ENCODE data around the gene MIDN.

Gene MIDN

DNA sequence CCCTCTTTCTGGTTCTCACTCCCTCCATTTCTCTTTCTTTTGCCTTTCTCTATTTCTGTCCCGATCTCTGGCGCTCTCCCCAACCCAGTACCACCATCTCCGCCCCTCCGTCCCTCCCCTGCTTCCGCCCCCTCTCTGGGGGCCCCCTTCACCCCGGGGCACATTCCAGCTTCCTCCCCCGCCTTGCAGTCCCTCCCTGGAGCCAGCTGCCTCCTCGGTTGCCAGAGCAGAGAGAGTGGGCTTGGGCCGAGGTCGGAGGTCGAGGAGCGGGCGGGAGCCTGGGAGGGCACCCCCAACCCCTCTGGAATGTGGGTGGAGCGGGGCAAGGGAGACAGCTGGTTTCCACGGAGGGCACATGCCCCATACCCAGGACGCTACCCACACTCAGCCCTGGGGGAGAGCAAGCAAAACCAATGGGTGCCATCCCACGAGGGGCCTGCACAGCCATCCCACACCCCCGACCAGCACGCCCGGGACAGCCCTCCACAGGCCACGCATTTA lies 14.3 kb downstream of the MIDN start:
- no CpG with 5 or more reads among the region's 21 CpGs for WGBS, 2 donors (ENCODE audit: extremely low coverage in 2 of 2, insufficient read length in 2 of 2, insufficient replicate concordance in 1 of 2)
- H4K91ac ChIP-seq (ENCODE audit: low read depth, low read length, poor library complexity), result peak overlapping the region; percentile 92
- H3K4me3 ChIP-seq (ENCODE audit: low read length in 2 of 2), result no peak overlapping the region
- peaks cover 0 to 2% (median 0%) of the 10 kb centered on the region in 3 experiments for H3K27me3 ChIP-seq (ENCODE audit: control insufficient read depth in 3 of 3, insufficient read depth in 3 of 3, low read depth in 1 of 3, low read length in 3 of 3)
- H3K4ac ChIP-seq (ENCODE audit: low read length), result peak overlapping the region; percentile 66
- peaks cover 3 to 18% of the 10 kb centered on the region in 2 donors for H3K36me3 ChIP-seq (replicated peaks in 1 of 2; ENCODE audit: control insufficient read depth in 2 of 2, insufficient read depth in 2 of 2, low read length in 2 of 2)
- H2BK12ac ChIP-seq (ENCODE audit: low read length), result peak overlapping the region; percentile 100
- peaks cover 23% of the 10 kb centered on the region for H3K79me1 ChIP-seq (ENCODE audit: low read depth, low read length)
- peak overlapping the region; percentile 100 for H2BK15ac ChIP-seq (ENCODE audit: low read length)
- H2BK120ac ChIP-seq (ENCODE audit: low read depth, low read length), result peak overlapping the region; percentile 28
- peak overlapping the region; percentile 81 for H3K9ac ChIP-seq (ENCODE audit: low read depth, low read length, poor library complexity)
- peak overlapping the region; percentile 100 for H2AK5ac ChIP-seq (ENCODE audit: low read depth, low read length)
- no peak for DNase-seq (ENCODE audit: low spot score)
- no peaks in the 10 kb centered on the region for H3K9me3 ChIP-seq (replicated peaks in 1 of 2; ENCODE audit: control insufficient read depth in 2 of 2, insufficient read depth in 1 of 2, low read depth in 1 of 2, low read length in 2 of 2)
- H3K14ac ChIP-seq (ENCODE audit: low read length), result peak overlapping the region; percentile 47
- H4K8ac ChIP-seq (ENCODE audit: low read depth, low read length), result peak overlapping the region; percentile 17
- peak overlapping the region; percentile 79 for H3K4me2 ChIP-seq (ENCODE audit: insufficient read depth, low read length, poor library complexity, severe bottlenecking)
- peak overlapping the region; percentile 76 for H3K27ac ChIP-seq (replicated peaks; ENCODE audit: low read length)
- H3K23ac ChIP-seq (ENCODE audit: low read depth, low read length, poor library complexity), result peak overlapping the region; percentile 91
- peak overlapping the region; percentile 99 for H3K18ac ChIP-seq (ENCODE audit: low read length)
- peak overlapping the region; percentile 97 for H2BK5ac ChIP-seq (ENCODE audit: low read length)
- H3K4me1 ChIP-seq (ENCODE audit: control insufficient read depth in 2 of 2, insufficient read depth in 1 of 2, low read depth in 1 of 2, low read length in 2 of 2), result peaks cover 57 to 69% of the 10 kb centered on the region in 2 donors
- H2AFZ ChIP-seq (ENCODE audit: low read length), result no peak overlapping the region

DNA sequence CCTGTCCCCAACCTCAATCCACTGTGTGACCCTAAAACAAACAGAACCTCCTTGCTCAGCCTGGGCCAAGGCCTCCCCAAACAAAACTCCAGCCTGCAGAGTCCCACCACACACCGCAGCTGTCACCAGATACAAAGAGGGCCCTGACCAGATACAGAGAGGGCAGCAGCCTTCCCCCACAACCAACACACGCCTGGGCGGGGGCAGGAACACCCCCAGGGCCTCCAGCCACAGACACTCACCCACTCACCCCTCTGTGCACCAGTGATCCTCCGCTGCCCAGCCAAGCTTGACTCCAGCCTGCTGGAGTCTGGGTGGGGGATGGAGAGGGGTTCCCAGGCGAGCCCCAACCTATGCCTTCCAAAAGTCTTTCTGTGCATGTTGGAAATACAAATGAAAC lies 14.8 kb downstream of the MIDN start:
- H3K4me3 ChIP-seq (ENCODE audit: low read length in 2 of 2), result no peak overlapping the region

DNA sequence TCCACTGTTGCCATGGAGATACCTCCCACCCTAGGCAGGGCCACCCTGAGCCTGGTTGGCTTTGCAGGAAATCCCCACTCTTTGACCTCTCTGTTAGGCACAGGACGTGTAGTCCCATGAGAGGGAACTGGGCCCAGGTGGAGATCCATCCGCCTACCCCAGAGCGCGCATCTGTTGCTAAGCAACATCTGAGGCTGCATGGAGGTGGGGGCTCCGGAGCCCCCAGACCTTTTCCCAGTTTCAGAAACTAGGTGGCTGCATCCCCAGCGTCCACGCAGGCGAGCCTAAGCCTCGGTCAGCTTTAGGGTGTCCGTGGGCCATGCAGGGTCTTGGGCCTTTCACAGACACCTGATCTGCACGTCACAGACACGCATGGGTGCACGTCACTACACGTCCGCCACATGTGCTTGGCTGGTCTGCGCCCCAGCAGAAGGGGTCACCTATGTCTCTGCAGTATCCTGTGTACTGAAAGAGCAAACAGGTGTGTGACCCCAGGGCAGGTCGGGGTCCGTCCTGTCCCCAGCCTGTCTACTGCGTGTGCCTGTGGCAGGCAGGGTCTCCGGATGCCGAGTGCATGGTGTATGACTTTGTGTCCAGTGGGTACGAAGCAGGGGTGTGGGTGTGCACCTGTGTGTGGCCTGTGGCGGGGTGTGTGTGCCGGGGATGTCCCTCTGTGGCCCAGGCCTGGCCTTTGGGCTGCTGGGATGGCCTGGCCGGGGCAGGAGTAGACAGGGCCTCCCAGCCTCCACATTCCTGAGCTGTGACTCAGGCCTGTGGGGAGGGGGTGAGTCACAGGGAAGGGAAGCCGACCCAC lies 16.6 kb downstream of the MIDN start:
- Histone ChIP-seq H3K4ac (ENCODE audit: low read length) (peak overlapping the region; percentile 98), H3K9me3 (replicated peaks in 1 of 2; ENCODE audit: control insufficient read depth in 2 of 2, insufficient read depth in 1 of 2, low read depth in 1 of 2, low read length in 2 of 2) (no peaks in the 10 kb centered on the region), H2BK5ac (ENCODE audit: low read length) (peak overlapping the region; percentile 84), H3K23ac (ENCODE audit: low read depth, low read length, poor library complexity) (peak overlapping the region; percentile 80), H2BK12ac (ENCODE audit: low read length) (peak overlapping the region; percentile 99), H3K27me3 (ENCODE audit: control insufficient read depth in 3 of 3, insufficient read depth in 3 of 3, low read depth in 1 of 3, low read length in 3 of 3) (peaks cover 0 to 2% (median 0%) of the 10 kb centered on the region in 3 experiments), H2BK15ac (ENCODE audit: low read length) (peak overlapping the region; percentile 51), H3K36me3 (replicated peaks in 1 of 2; ENCODE audit: control insufficient read depth in 2 of 2, insufficient read depth in 2 of 2, low read length in 2 of 2) (peaks cover 1 to 4% of the 10 kb centered on the region in 2 donors), H3K4me3 (ENCODE audit: low read length in 2 of 2) (no peak overlapping the region), H4K8ac (ENCODE audit: low read depth, low read length) (no peak overlapping the region), H2BK120ac (ENCODE audit: low read depth, low read length) (peak overlapping the region; percentile 33), H3K27ac (replicated peaks; ENCODE audit: low read length) (peak overlapping the region; percentile 90), H3K4me1 (ENCODE audit: control insufficient read depth in 2 of 2, insufficient read depth in 1 of 2, low read depth in 1 of 2, low read length in 2 of 2) (peaks cover 61 to 69% of the 10 kb centered on the region in 2 donors), H3K9ac (ENCODE audit: low read depth, low read length, poor library complexity) (peak overlapping the region; percentile 96), H3K18ac (ENCODE audit: low read length) (peak overlapping the region; percentile 91), H4K91ac (ENCODE audit: low read depth, low read length, poor library complexity) (peak overlapping the region; percentile 41), H3K14ac (ENCODE audit: low read length) (peak overlapping the region; percentile 40), H2AK5ac (ENCODE audit: low read depth, low read length) (peak overlapping the region; percentile 94), H3K4me2 (ENCODE audit: insufficient read depth, low read length, poor library complexity, severe bottlenecking) (peak overlapping the region; percentile 90), H3K79me1 (ENCODE audit: low read depth, low read length) (peaks cover 27% of the 10 kb centered on the region), H2AFZ (ENCODE audit: low read length) (no peak overlapping the region)
- WGBS, 2 donors (ENCODE audit: extremely low coverage in 2 of 2, insufficient read length in 2 of 2, insufficient replicate concordance in 1 of 2), result no CpG with 5 or more reads among the region's 26 CpGs
- DNase-seq (ENCODE audit: low spot score), result no peak

More for the DNA sequence above, 14.8 kb downstream of the MIDN start:
- Histone ChIP-seq H2BK5ac (ENCODE audit: low read length) (peak overlapping the region; percentile 97), H3K27me3 (ENCODE audit: control insufficient read depth in 3 of 3, insufficient read depth in 3 of 3, low read depth in 1 of 3, low read length in 3 of 3) (peaks cover 0 to 2% (median 0%) of the 10 kb centered on the region in 3 experiments), H2AFZ (ENCODE audit: low read length) (no peak overlapping the region), H2AK5ac (ENCODE audit: low read depth, low read length) (peak overlapping the region; percentile 100), H3K36me3 (replicated peaks in 1 of 2; ENCODE audit: control insufficient read depth in 2 of 2, insufficient read depth in 2 of 2, low read length in 2 of 2) (peaks cover 1 to 13% of the 10 kb centered on the region in 2 donors), H3K23ac (ENCODE audit: low read depth, low read length, poor library complexity) (peak overlapping the region; percentile 31), H4K8ac (ENCODE audit: low read depth, low read length) (no peak overlapping the region), H3K27ac (replicated peaks; ENCODE audit: low read length) (peak overlapping the region; percentile 76), H2BK15ac (ENCODE audit: low read length) (peak overlapping the region; percentile 100), H3K18ac (ENCODE audit: low read length) (peak overlapping the region; percentile 95), H3K79me1 (ENCODE audit: low read depth, low read length) (peaks cover 23% of the 10 kb centered on the region), H2BK12ac (ENCODE audit: low read length) (peak overlapping the region; percentile 100), H3K9ac (ENCODE audit: low read depth, low read length, poor library complexity) (no peak overlapping the region), H3K4me2 (ENCODE audit: insufficient read depth, low read length, poor library complexity, severe bottlenecking) (peak overlapping the region; percentile 33), H3K9me3 (replicated peaks in 1 of 2; ENCODE audit: control insufficient read depth in 2 of 2, insufficient read depth in 1 of 2, low read depth in 1 of 2, low read length in 2 of 2) (no peaks in the 10 kb centered on the region), H4K91ac (ENCODE audit: low read depth, low read length, poor library complexity) (peak overlapping the region; percentile 30), H2BK120ac (ENCODE audit: low read depth, low read length) (peak overlapping the region; percentile 93), H3K4ac (ENCODE audit: low read length) (no peak overlapping the region), H3K4me1 (ENCODE audit: control insufficient read depth in 2 of 2, insufficient read depth in 1 of 2, low read depth in 1 of 2, low read length in 2 of 2) (peaks cover 62 to 74% of the 10 kb centered on the region in 2 donors), H3K14ac (ENCODE audit: low read length) (peak overlapping the region; percentile 2)
- no peak for DNase-seq (ENCODE audit: low spot score)
- no CpG with 5 or more reads among the region's 5 CpGs for WGBS, 2 donors (ENCODE audit: extremely low coverage in 2 of 2, insufficient read length in 2 of 2, insufficient replicate concordance in 1 of 2)

DNA sequence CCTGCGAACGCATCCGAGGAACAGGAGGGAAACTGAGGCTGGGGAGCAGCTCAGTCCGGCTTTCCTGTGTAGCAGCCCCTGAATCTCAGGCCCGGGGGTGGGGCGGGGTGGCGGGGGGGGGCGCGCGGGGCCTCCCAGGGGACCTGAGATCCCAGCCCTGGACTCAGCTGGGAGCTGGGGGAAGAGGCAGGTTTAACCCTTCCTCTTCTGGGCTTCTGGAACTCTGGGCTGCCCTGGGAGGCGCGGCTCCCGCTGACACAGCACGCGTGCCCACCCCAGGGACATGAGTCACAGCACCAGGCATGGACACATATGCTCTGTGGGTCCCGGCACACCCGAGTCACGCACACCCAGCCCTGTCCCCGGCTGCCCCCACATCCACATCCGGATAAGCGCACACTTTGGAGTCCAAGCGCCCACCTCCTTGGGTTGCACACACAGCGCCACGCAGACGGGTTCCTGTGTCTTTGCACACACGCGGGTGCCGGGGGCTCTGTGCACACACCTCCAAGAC lies 17.3 kb downstream of the MIDN start:
- Histone ChIP-seq H3K9me3 (replicated peaks in 1 of 2; ENCODE audit: control insufficient read depth in 2 of 2, insufficient read depth in 1 of 2, low read depth in 1 of 2, low read length in 2 of 2) (no peaks in the 10 kb centered on the region), H3K27ac (replicated peaks; ENCODE audit: low read length) (peak overlapping the region; percentile 90), H4K8ac (ENCODE audit: low read depth, low read length) (peak overlapping the region; percentile 93), H3K4me2 (ENCODE audit: insufficient read depth, low read length, poor library complexity, severe bottlenecking) (peak overlapping the region; percentile 90), H3K4me3 (ENCODE audit: low read length in 2 of 2) (peak overlapping the region; percentile 47 to 73), H2BK5ac (ENCODE audit: low read length) (peak overlapping the region; percentile 84), H4K91ac (ENCODE audit: low read depth, low read length, poor library complexity) (peak overlapping the region; percentile 100), H2BK15ac (ENCODE audit: low read length) (peak overlapping the region; percentile 51), H2BK120ac (ENCODE audit: low read depth, low read length) (peak overlapping the region; percentile 100), H2AFZ (ENCODE audit: low read length) (peak overlapping the region; percentile 88), H3K14ac (ENCODE audit: low read length) (peak overlapping the region; percentile 100), H2BK12ac (ENCODE audit: low read length) (peak overlapping the region; percentile 99), H2AK5ac (ENCODE audit: low read depth, low read length) (peak overlapping the region; percentile 100), H3K36me3 (replicated peaks in 1 of 2; ENCODE audit: control insufficient read depth in 2 of 2, insufficient read depth in 2 of 2, low read length in 2 of 2) (peaks cover 1 to 11% of the 10 kb centered on the region in 2 donors), H3K4ac (ENCODE audit: low read length) (peak overlapping the region; percentile 100), H3K27me3 (ENCODE audit: control insufficient read depth in 3 of 3, insufficient read depth in 3 of 3, low read depth in 1 of 3, low read length in 3 of 3) (peaks cover 0 to 2% (median 0%) of the 10 kb centered on the region in 3 experiments), H3K18ac (ENCODE audit: low read length) (peak overlapping the region; percentile 100), H3K4me1 (ENCODE audit: control insufficient read depth in 2 of 2, insufficient read depth in 1 of 2, low read depth in 1 of 2, low read length in 2 of 2) (peaks cover 58 to 69% of the 10 kb centered on the region in 2 donors), H3K79me1 (ENCODE audit: low read depth, low read length) (peaks cover 22% of the 10 kb centered on the region), H3K23ac (ENCODE audit: low read depth, low read length, poor library complexity) (peak overlapping the region; percentile 99), H3K9ac (ENCODE audit: low read depth, low read length, poor library complexity) (peak overlapping the region; percentile 98)
- no peak for DNase-seq (ENCODE audit: low spot score)
- WGBS, 2 donors (ENCODE audit: extremely low coverage in 2 of 2, insufficient read length in 2 of 2, insufficient replicate concordance in 1 of 2), result no CpG with 5 or more reads among the region's 28 CpGs

All from neuronal stem cell (in vitro differentiated cells).